Measurements from ENCODE around the gene TBPL2.

GRCh38 chr14:55412676-55413075 lies 27.7 kb downstream of the TBPL2 start:
- TF ChIP-seq CTCF (IDR thresholded peaks at IDR 0.05) (no peak), POLR2AphosphoS5 (IDR thresholded peaks at IDR 0.05; ENCODE audit: insufficient read depth in 1 of 2, low read depth in 1 of 2) (peak in 1 of 2 donors; percentile 81)
